Uterus (tissue), 4 donors: Measurements from ENCODE around the gene UGGT2. TPM values are rescaled to one million over a fixed set of nuclear protein-coding genes. Genes with fewer than 3 reads are reported as not detected.
A peak's percentile ranks its signal among the peaks of the same experiment; 100 is the strongest.
"Not testable (repeated sequence)": the region's sequence is repeated elsewhere in the genome, so short reads cannot be mapped to it uniquely, and the experiment has no call there.

Source experiments
- DNase-seq, 2 donors: peaks; one replicate each; pipeline ENCODE4 v3.0.0-alpha.2; 2019 to 2020
- H3K27ac ChIP-seq, 2 donors: fragments of 200-600 bp; sonication (generic); 1 replicate in 1 of 2; 2 replicates in 1 of 2; pipeline ENCODE4 v1.5.1; 2016 to 2018
- H3K27me3 ChIP-seq, 2 donors: fragments of 200-600 bp; sonication (generic); one replicate each; pipeline ENCODE4 v1.5.1; 2018 to 2019; ENCODE audit warnings: control low read depth in 1 of 2
- H3K36me3 ChIP-seq, 2 donors: fragments of 200-600 bp; sonication (generic); one replicate each; pipeline ENCODE4 v1.5.1; 2019; ENCODE audit warnings: control low read depth in 1 of 2
- H3K4me1 ChIP-seq, 2 donors: fragments of 200-600 bp; sonication (generic); one replicate each; pipeline ENCODE4 v1.5.1; 2018 to 2019; ENCODE audit warnings: control low read depth in 1 of 2
- H3K4me3 ChIP-seq, 2 donors: fragments of 200-600 bp; sonication (generic); 1 replicate in 1 of 2; 2 replicates in 1 of 2; pipeline ENCODE4 v1.5.1; 2018 to 2019; ENCODE audit warnings: mild to moderate bottlenecking in 1 of 2
- H3K9me3 ChIP-seq, 2 donors: fragments of 200-600 bp; sonication (generic); one replicate each; pipeline ENCODE4 v1.5.1; 2019; ENCODE audit warnings: control low read depth in 1 of 2
- CTCF ChIP-seq, 4 experiments: fragments of 200-600 bp in 2 of 4; fragments of 450-650 bp in 2 of 4; sonication (generic) in 2 of 4; IDR thresholded peaks; one replicate each; pipeline ENCODE4 v1.5.1; 2016 to 2019; ENCODE audit warnings: antibody characterized with exemption in 4 of 4, mild to moderate bottlenecking in 2 of 4, moderate library complexity in 1 of 4
- POLR2A ChIP-seq, 2 donors: fragments of 450-650 bp; IDR thresholded peaks; one replicate each; pipeline ENCODE4 v1.6.1; 2016; ENCODE audit warnings: antibody characterized with exemption in 2 of 2, mild to moderate bottlenecking in 1 of 2, moderate library complexity in 1 of 2
- intact Hi-C: fragments of 100-400 bp; cut with DNase I; formaldehyde crosslinking; loops from one replicate; pipeline ENCODE4 v1.15.1; 2023; ENCODE audit warnings: low total_unique reads
- total RNA-seq, 4 donors: library from RNA; depleted of rRNA in 3 of 4; stranded (reverse); fragments of >200 nt in 3 of 4; gene quantifications; one replicate each; pipeline versions ENCODE4 v1.1.0 to v1.2.4, GENCODE V29; 2014 to 2023
- donor health status: DM: yes; HTN: yes; CAD: no.

The UGGT2 gene
- total RNA-seq, 4 donors from 2014 or later, result 33.5 to 171 (median 116) TPM

- Histone ChIP-seq H3K4me3 (no peak overlapping the region), H3K36me3 (no peaks in the 10 kb centered on the region), H3K4me1 (no peaks in the 10 kb centered on the region), H3K27ac (no peak overlapping the region), H3K27me3 (no peaks in the 10 kb centered on the region), H3K9me3 (no peaks in the 10 kb centered on the region)
- DNase-seq, result no peak
- intact Hi-C loops, result no loop called here
- no peak for TF ChIP-seq POLR2A (IDR thresholded peaks at IDR 0.05)
- TF ChIP-seq CTCF (IDR thresholded peaks at IDR 0.05), result no peak
These were observed 15.5 kb upstream of the UGGT2 start for GRCh38 chr13:96068729-96069128.

DNA sequence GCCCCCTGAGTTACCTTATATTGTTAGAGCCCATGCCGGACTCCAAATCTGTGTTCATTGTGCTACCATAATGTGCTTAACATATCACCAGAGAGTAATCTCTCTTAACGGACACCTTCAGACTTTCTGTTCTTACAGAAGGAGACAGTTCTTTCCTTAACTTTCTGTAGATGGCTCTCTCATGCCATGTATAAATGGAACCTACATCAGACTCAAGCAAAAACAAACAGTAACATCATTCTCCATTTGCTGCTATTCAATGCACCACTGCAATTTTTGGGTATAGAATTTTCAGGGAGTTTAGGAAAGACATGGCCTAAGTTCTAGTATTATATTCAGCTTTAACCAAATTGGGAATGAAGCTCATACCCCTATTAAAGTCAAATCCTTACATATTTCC, 12.6 kb upstream of the UGGT2 start:
- H3K9me3 ChIP-seq, result no peaks in the 10 kb centered on the region
- H3K27ac ChIP-seq, result no peak overlapping the region
- H3K4me1 ChIP-seq, result no peaks in the 10 kb centered on the region
- no peak for DNase-seq
- H3K27me3 ChIP-seq, result no peaks in the 10 kb centered on the region
- intact Hi-C loops, result no loop called here
- H3K4me3 ChIP-seq, result no peak overlapping the region
- TF ChIP-seq POLR2A (IDR thresholded peaks at IDR 0.05) (no peak), CTCF (IDR thresholded peaks at IDR 0.05) (peak in 1 of 4 experiments; percentile 23)
- no peaks in the 10 kb centered on the region for H3K36me3 ChIP-seq

DNA sequence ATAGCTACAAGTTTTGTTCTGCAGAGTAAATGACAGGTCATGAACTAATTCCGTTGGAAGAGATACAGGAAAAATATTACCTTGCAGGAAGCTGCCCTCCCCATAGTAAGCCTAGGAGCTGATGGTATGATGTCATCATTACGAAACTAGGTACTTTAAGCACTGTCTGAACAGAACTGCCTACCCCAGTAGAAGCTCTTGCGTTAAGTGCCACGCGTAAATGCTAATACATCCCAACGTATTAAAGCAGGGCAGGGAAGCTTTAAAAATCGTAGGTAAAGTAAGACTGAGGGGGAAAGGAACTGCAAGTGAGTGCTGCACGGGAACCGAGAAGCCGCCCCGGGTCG, 572 bp downstream of the UGGT2 start:
- Histone ChIP-seq H3K27ac (peak overlapping the region; percentile 82 to 87), H3K9me3 (no peaks in the 10 kb centered on the region), H3K36me3 (no peaks in the 10 kb centered on the region), H3K4me3 (peak overlapping the region; percentile 65 to 85), H3K27me3 (no peaks in the 10 kb centered on the region), H3K4me1 (no peaks in the 10 kb centered on the region)
- DNase-seq, result no peak
- no peak for TF ChIP-seq POLR2A (IDR thresholded peaks at IDR 0.05)
- no peak for TF ChIP-seq CTCF (IDR thresholded peaks at IDR 0.05)
- intact Hi-C loops, result no loop called here

DNA sequence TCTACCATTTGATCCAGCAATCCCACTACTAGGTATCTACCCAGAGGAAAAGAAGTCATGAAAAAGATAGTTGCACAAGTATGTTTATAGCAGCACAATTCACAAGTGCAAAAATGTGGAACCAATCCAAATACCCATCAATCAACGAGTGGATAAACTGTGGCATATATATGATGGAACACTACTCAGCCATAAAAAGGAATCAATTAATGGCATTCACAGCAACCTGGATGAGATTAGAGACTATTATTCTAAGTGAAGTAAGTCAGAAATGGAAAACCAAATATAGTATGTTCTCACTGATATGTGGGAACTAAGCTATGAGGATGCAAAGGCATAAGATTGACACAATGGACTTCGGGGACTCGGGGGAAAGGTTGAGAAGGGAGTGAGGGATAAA, 1.3 kb downstream of the UGGT2 start:
- H3K4me3 ChIP-seq, intact Hi-C loops, H3K36me3 ChIP-seq, H3K27me3 ChIP-seq, H3K27ac ChIP-seq, H3K4me1 ChIP-seq, DNase-seq, H3K9me3 ChIP-seq: not testable (repeated sequence)

DNA sequence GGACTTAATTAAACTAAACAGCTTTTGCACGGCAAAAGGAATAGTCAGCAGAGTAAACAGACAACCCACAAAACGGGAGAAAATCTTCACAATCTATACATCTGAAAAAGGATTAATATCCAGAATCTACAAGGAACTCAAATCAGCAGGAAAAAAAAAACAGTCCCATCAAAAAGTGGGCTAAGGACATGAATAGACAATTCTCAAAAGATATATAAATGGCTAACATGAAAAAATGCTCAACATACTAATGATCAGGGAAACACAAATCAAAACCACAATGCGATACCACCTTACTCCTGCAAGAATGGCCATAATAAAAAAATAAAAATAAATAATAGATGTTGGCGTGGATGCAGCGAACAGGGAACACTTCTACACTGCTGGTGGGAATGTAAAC, 1.7 kb downstream of the UGGT2 start:
- H3K27ac ChIP-seq, DNase-seq, H3K9me3 ChIP-seq, H3K4me1 ChIP-seq, H3K36me3 ChIP-seq, H3K4me3 ChIP-seq, H3K27me3 ChIP-seq, intact Hi-C loops: not testable (repeated sequence)

DNA sequence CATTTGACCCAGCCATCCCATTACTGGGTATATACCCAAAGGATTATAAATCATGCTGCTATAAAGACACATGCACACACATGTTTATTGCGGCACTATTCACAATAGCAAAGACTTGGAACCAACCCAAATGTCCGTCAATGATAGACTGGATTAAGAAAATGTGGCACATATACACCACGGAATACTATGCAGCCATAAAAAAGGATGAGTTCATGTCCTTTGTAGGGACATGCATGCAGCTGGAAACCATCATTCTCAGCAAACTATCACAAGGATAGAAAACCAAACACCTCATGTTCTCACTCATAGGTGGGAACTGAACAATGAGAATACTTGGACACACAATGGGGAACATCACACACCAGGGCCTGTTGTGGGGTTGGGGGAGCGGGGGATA, 2.2 kb downstream of the UGGT2 start:
- H3K27ac ChIP-seq, H3K4me1 ChIP-seq, H3K9me3 ChIP-seq, DNase-seq, H3K27me3 ChIP-seq, H3K4me3 ChIP-seq, intact Hi-C loops, H3K36me3 ChIP-seq: not testable (repeated sequence)

DNA sequence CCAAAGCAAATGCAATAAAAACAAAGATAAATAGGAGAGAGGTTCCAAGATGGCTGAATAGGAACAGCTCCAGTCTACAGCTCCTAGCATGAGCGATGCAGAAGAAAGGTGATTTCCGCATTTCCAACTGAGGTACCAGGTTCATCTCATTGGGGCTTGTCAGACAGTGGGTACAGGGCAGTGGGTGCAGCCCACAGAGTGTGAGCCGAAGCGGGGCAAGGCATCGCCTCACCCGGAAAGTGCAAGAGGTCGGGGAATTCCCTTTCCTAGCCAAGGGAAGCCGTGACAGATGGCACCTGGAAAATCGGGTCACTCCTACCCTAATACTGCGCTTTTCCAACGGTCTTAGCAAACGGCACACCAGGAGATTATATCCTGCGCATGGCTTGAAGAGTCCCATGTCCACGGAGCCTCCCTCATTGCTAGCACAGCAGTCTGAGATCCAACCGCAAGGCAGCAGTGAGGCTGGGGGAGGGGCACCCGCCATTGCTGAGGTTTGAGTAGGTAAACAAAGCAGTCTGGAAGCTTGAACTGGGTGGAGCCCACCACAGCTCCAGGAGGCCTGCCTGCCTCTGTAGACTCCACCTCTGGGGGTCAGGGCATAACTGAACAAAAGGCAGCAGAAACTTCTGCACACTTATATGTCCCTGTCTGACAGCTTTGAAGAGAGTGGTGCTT, 6.6 kb downstream of the UGGT2 start:
- DNase-seq, H3K4me1 ChIP-seq, H3K36me3 ChIP-seq, intact Hi-C loops, H3K9me3 ChIP-seq, H3K4me3 ChIP-seq, H3K27me3 ChIP-seq, H3K27ac ChIP-seq: not testable (repeated sequence)
